Endodermal cell (in vitro differentiated cells): Measurements from ENCODE around the gene CRY1. TPM values are rescaled to one million over a fixed set of nuclear protein-coding genes. Genes with fewer than 3 reads are reported as not detected.
"Not testable (repeated sequence)": the region's sequence is repeated elsewhere in the genome, so short reads cannot be mapped to it uniquely, and the experiment has no call there.

Experiments used
- DNase-seq: peaks from one replicate; pipeline ENCODE4 v3.0.0-alpha.2; 2017
- H3K27ac ChIP-seq: 2 replicates; pipeline ENCODE4 v1.5.1; 2013; ENCODE audit warnings: mild to moderate bottlenecking, low read depth, low read length, moderate library complexity
- H3K27me3 ChIP-seq: 2 replicates; pipeline ENCODE4 v1.6.1; 2013; ENCODE audit warnings: mild to moderate bottlenecking, low read length, moderate library complexity; ENCODE audit not compliant: insufficient read depth, control insufficient read depth, poor library complexity, severe bottlenecking
- H3K36me3 ChIP-seq: 2 replicates; pipeline ENCODE4 v1.7.0; 2013; ENCODE audit warnings: mild to moderate bottlenecking, low read length, moderate library complexity; ENCODE audit not compliant: control insufficient read depth, insufficient read depth
- H3K4me1 ChIP-seq: one replicate; pipeline ENCODE4 v1.7.0; 2013; ENCODE audit warnings: low read length; ENCODE audit not compliant: control insufficient read depth, insufficient read depth
- H3K4me3 ChIP-seq: 2 replicates; pipeline ENCODE4 v1.5.1; 2013; ENCODE audit warnings: mild to moderate bottlenecking, low read length, moderate library complexity
- H3K9ac ChIP-seq: 2 replicates; pipeline ENCODE4 v1.6.1; 2013; ENCODE audit warnings: mild to moderate bottlenecking, low read length, moderate library complexity; ENCODE audit not compliant: poor library complexity, severe bottlenecking; ENCODE audit errors: extremely low read depth
- H3K9me3 ChIP-seq: 2 replicates; pipeline ENCODE4 v1.6.1; 2013; ENCODE audit warnings: mild to moderate bottlenecking, low read length, moderate library complexity; ENCODE audit not compliant: control insufficient read depth
- H3K27ac Mint-ChIP-seq: 2 replicates; pipeline ENCODE4 v1.8.0; 2020; ENCODE audit warnings: mixed read lengths
- H3K27me3 Mint-ChIP-seq: 2 replicates; pipeline ENCODE4 v1.8.0; 2021; ENCODE audit warnings: mild to moderate bottlenecking, mixed read lengths; ENCODE audit not compliant: insufficient read depth
- H3K36me3 Mint-ChIP-seq: 2 replicates; pipeline ENCODE4 v1.8.0; 2020; ENCODE audit warnings: low read depth, mixed read lengths
- H3K4me1 Mint-ChIP-seq: 2 replicates; pipeline ENCODE4 v1.8.0; 2020; ENCODE audit warnings: mixed read lengths
- H3K4me3 Mint-ChIP-seq: 2 replicates; pipeline ENCODE4 v1.8.0; 2020; ENCODE audit warnings: mild to moderate bottlenecking, moderate library complexity, mixed read lengths
- H3K9me3 Mint-ChIP-seq: 2 replicates; pipeline ENCODE4 v1.8.0; 2020; ENCODE audit warnings: mild to moderate bottlenecking, mixed read lengths
- WGBS, 2 experiments: methylation state at CpG; one replicate each; pipeline versions ENCODE4 v1.1.5 to v1.1.7; 2013; ENCODE audit warnings: missing lambda C conversion rate in 2 of 2, mixed read lengths in 1 of 2; ENCODE audit not compliant: insufficient coverage in 1 of 2, insufficient read length in 1 of 2; 5-methylcytosine and 5-hydroxymethylcytosine counted together
- total RNA-seq, 2 donors: library from RNA; stranded (reverse); fragmentation: NEBNext Ultra II Directional in 1 of 2; extraction: Animal tissue kit (Norgen Biotek cat#: 25700) in 1 of 2; gene quantifications; 2 replicates in 1 of 2; 3 replicates in 1 of 2; pipeline ENCODE4 v1.2.1, GENCODE V29; 2021
- TF ChIP-seq, protein P1 (sequence below): fragments of 200-600 bp; sonication (generic); conservative IDR thresholded peaks from 2 replicates; pipeline ENCODE4 v1.5.0; 2021; ENCODE audit warnings: antibody characterized with exemption, mild to moderate bottlenecking

Gene CRY1
- total RNA-seq, 2 donors from 2014 or later, result 29.9 to 33.4 TPM

DNA sequence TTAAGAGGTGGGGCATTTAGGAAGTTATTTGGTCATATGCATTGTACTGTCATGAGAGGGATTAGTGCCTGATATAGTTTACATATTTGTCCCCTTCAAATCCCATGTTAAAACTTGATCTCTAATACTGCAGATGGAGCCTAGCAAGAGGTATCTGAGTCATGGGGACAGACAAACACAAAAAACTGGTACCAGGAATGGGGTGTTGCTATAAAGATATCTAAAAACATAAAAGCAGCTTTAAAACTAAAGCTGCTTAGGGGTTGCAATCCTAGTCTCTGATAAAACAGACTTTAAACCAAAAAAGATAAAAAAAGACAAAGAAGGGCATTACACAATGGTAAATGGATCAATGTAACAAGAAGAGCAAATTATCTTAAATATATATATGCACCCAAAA lies 11.6 kb downstream of the CRY1 start:
- peaks cover 13% of the 10 kb centered on the region for H3K4me1 ChIP-seq
- H3K4me3 Mint-ChIP-seq, result no peak overlapping the region
- peaks cover 10% of the 10 kb centered on the region for H3K4me1 Mint-ChIP-seq
- peaks cover 23% of the 10 kb centered on the region for H3K9me3 Mint-ChIP-seq
- no peaks in the 10 kb centered on the region for H3K36me3 ChIP-seq
- H3K9me3 ChIP-seq, result peaks cover 13% of the 10 kb centered on the region
- H3K27me3 Mint-ChIP-seq, result no peaks in the 10 kb centered on the region
- peaks cover 11% of the 10 kb centered on the region for H3K36me3 Mint-ChIP-seq
- no peak overlapping the region for H3K27ac ChIP-seq
- no peaks in the 10 kb centered on the region for H3K27me3 ChIP-seq
- H3K4me3 ChIP-seq, result no peak overlapping the region
- H3K9ac ChIP-seq, result no peak overlapping the region
- TF ChIP-seq, protein P1, sequence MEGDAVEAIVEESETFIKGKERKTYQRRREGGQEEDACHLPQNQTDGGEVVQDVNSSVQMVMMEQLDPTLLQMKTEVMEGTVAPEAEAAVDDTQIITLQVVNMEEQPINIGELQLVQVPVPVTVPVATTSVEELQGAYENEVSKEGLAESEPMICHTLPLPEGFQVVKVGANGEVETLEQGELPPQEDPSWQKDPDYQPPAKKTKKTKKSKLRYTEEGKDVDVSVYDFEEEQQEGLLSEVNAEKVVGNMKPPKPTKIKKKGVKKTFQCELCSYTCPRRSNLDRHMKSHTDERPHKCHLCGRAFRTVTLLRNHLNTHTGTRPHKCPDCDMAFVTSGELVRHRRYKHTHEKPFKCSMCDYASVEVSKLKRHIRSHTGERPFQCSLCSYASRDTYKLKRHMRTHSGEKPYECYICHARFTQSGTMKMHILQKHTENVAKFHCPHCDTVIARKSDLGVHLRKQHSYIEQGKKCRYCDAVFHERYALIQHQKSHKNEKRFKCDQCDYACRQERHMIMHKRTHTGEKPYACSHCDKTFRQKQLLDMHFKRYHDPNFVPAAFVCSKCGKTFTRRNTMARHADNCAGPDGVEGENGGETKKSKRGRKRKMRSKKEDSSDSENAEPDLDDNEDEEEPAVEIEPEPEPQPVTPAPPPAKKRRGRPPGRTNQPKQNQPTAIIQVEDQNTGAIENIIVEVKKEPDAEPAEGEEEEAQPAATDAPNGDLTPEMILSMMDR, result no peak
- no peak overlapping the region for H3K27ac Mint-ChIP-seq
- DNase-seq, result no peak

DNA sequence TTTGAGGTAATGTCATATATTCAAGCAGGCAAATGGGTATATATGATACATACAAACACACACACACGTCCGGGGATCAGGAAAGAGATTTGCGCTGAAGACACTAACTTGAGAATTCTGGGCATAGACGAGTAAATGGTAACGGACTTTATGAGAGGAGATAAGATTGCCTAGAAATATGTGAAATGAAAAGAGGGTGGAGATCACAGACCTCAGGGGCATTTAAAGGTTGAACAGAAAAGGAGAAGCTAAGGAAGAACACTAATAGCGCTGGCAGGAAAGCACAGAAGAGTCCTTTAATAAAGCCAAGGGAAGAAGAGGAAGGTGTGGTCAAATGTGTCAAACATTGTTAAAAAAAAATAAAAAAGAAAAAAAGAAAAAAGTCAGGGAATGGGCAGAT lies 13.1 kb downstream of the CRY1 start:
- no peak overlapping the region for H3K27ac Mint-ChIP-seq
- 93 to 95% methylated on average over 4 to 6 of the region's 6 CpGs for WGBS, 2 experiments
- no peak overlapping the region for H3K9ac ChIP-seq
- TF ChIP-seq, protein P1, result no peak
- DNase-seq, result no peak
- H3K27ac ChIP-seq, result no peak overlapping the region
- H3K4me3 ChIP-seq, result no peak overlapping the region
- peaks cover 18% of the 10 kb centered on the region for H3K4me1 ChIP-seq
- peaks cover 19% of the 10 kb centered on the region for H3K4me1 Mint-ChIP-seq
- H3K27me3 ChIP-seq, result no peaks in the 10 kb centered on the region
- H3K4me3 Mint-ChIP-seq, result no peak overlapping the region
- H3K9me3 Mint-ChIP-seq, result peaks cover 23% of the 10 kb centered on the region
- H3K9me3 ChIP-seq, result peaks cover 13% of the 10 kb centered on the region
- H3K27me3 Mint-ChIP-seq, result no peaks in the 10 kb centered on the region
- H3K36me3 Mint-ChIP-seq, result peaks cover 4% of the 10 kb centered on the region
- H3K36me3 ChIP-seq, result no peaks in the 10 kb centered on the region

GRCh38 chr12:107079172-107080011 lies 14.0 kb downstream of the CRY1 start:
- H3K27ac ChIP-seq, result no peak overlapping the region
- H3K9me3 ChIP-seq, result peaks cover 13% of the 10 kb centered on the region
- peaks cover 19% of the 10 kb centered on the region for H3K4me1 Mint-ChIP-seq
- H3K27ac Mint-ChIP-seq, result no peak overlapping the region
- DNase-seq, result no peak
- no peaks in the 10 kb centered on the region for H3K36me3 Mint-ChIP-seq
- H3K27me3 Mint-ChIP-seq, result no peaks in the 10 kb centered on the region
- TF ChIP-seq, protein P1, result peak; percentile 70
- 79 to 83% methylated on average over 2 of the region's 2 CpGs for whole genome bisulfite sequencing, 2 experiments
- no peaks in the 10 kb centered on the region for H3K36me3 ChIP-seq
- no peaks in the 10 kb centered on the region for H3K27me3 ChIP-seq
- no peak overlapping the region for H3K9ac ChIP-seq
- peaks cover 18% of the 10 kb centered on the region for H3K4me1 ChIP-seq
- H3K4me3 ChIP-seq, result no peak overlapping the region
- H3K9me3 Mint-ChIP-seq, result peaks cover 23% of the 10 kb centered on the region
- no peak overlapping the region for H3K4me3 Mint-ChIP-seq

- H3K9me3 ChIP-seq, H3K27me3 Mint-ChIP-seq: not testable (repeated sequence)
- WGBS, 2 experiments, result 92 to 93% methylated on average over 4 to 5 of the region's 5 CpGs
These were observed 20.1 kb downstream of the CRY1 start for GRCh38 chr12:107073266-107073665.

More at GRCh38 chr12:107073266-107073665, 20.1 kb downstream of the CRY1 start:
- H3K4me3 Mint-ChIP-seq, H3K4me3 ChIP-seq, H3K9ac ChIP-seq, H3K27ac Mint-ChIP-seq, H3K9me3 Mint-ChIP-seq, H3K36me3 Mint-ChIP-seq, H3K36me3 ChIP-seq, H3K27ac ChIP-seq, DNase-seq, H3K27me3 ChIP-seq: not testable (repeated sequence)
- peaks cover 13% of the 10 kb centered on the region for H3K4me1 ChIP-seq
- peaks cover 19% of the 10 kb centered on the region for H3K4me1 Mint-ChIP-seq
